Mesenteric fat pad (tissue), 1 donor: Measurements from ENCODE around the gene ZNF316. TPM values are rescaled to one million over a fixed set of nuclear protein-coding genes. Genes with fewer than 3 reads are reported as not detected.

Experiments used
- DNase-seq: peaks from one replicate; pipeline ENCODE4 v3.0.0-alpha.2; 2020; ENCODE audit warnings: low spot score
- total RNA-seq: library from RNA; stranded (reverse); fragmentation: NEBNext Ultra II Directional; extraction: Animal tissue kit (Norgen Biotek cat#: 25700); gene quantifications from one replicate; pipeline ENCODE4 v1.2.1, GENCODE V29; 2021
- donor health status: DM: yes; HTN: yes; CAD: no.

The ZNF316 gene
- total RNA-seq, 1 donor from 2014 or later = 27.7 TPM

- DNase-seq = no peak
Observed at GRCh38 chr7:6680146-6680545, 43.0 kb downstream of the ZNF316 start.

GRCh38 chr7:6691103-6691502 lies 54.0 kb downstream of the ZNF316 start:
- no peak for DNase-seq

- no peak for DNase-seq
Observed at GRCh38 chr7:6691609-6692106, 54.5 kb downstream of the ZNF316 start.

GRCh38 chr7:6700793-6701192 lies 63.7 kb downstream of the ZNF316 start:
- DNase-seq = no peak

GRCh38 chr7:6701860-6702259 lies 64.7 kb downstream of the ZNF316 start:
- DNase-seq = no peak

Other genes with a start within 250 kb of the ZNF316 start
- 25.1 TPM for gene DAGLB, start 189.4 kb upstream of the ZNF316 start, total RNA-seq
- 156 TPM for gene KDELR2, start 153.2 kb upstream of the ZNF316 start, total RNA-seq
- not detected for gene GRID2IP, start 85.9 kb upstream of the ZNF316 start, total RNA-seq
- 53.9 TPM for gene ZDHHC4, start 59.9 kb upstream of the ZNF316 start, total RNA-seq
- gene INTS15, start 47.3 kb upstream of the ZNF316 start, total RNA-seq = 26.2 TPM
- gene ZNF853, start 21.7 kb upstream of the ZNF316 start, total RNA-seq = 4.1 TPM
- 16.6 TPM for gene ZNF12, start 69.6 kb downstream of the ZNF316 start, total RNA-seq
- gene RSPH10B2, start 116.8 kb downstream of the ZNF316 start, total RNA-seq = not detected
- 53.0 TPM for gene CCZ1B, start 189.0 kb downstream of the ZNF316 start, total RNA-seq